Suprapubic skin (tissue), 4 donors: Measurements from ENCODE around the gene CPA5. TPM values are rescaled to one million over a fixed set of nuclear protein-coding genes. Genes with fewer than 3 reads are reported as not detected.

Experiments used
- DNase-seq, 2 donors: peaks; one replicate each; pipeline ENCODE4 v3.0.0-alpha.2; 2019; ENCODE audit warnings: low spot score in 2 of 2
- H3K27ac ChIP-seq: fragments of 200-600 bp; sonication (generic); one replicate; pipeline ENCODE4 v1.5.1; 2019
- H3K27me3 ChIP-seq: fragments of 200-600 bp; sonication (generic); one replicate; pipeline ENCODE4 v1.5.1; 2019
- H3K36me3 ChIP-seq: fragments of 200-600 bp; sonication (generic); one replicate; pipeline ENCODE4 v1.5.1; 2019
- H3K4me1 ChIP-seq: fragments of 200-600 bp; sonication (generic); one replicate; pipeline ENCODE4 v1.5.1; 2019
- H3K4me3 ChIP-seq: fragments of 200-600 bp; sonication (generic); one replicate; pipeline ENCODE4 v1.5.1; 2019; ENCODE audit warnings: mild to moderate bottlenecking
- H3K9me3 ChIP-seq: fragments of 200-600 bp; sonication (generic); one replicate; pipeline ENCODE4 v1.5.1; 2019
- EP300 ChIP-seq: sonication (generic); formaldehyde crosslinking; IDR thresholded peaks from one replicate; pipeline ENCODE4 v1.6.1; 2017; ENCODE audit warnings: antibody characterized with exemption
- POLR2A ChIP-seq, 2 donors: fragments of 450-650 bp; IDR thresholded peaks; one replicate each; pipeline ENCODE4 v1.6.1; 2017; ENCODE audit warnings: antibody characterized with exemption in 2 of 2, mild to moderate bottlenecking in 2 of 2, moderate library complexity in 2 of 2
- POLR2AphosphoS5 ChIP-seq, 3 donors: sonication (generic); formaldehyde crosslinking; IDR thresholded peaks; one replicate each; pipeline ENCODE4 v1.6.1; 2017; ENCODE audit warnings: antibody characterized with exemption in 3 of 3
- WGBS: methylation state at CpG from one replicate; pipeline ENCODE4 v1.1.5; 2018; 5-methylcytosine and 5-hydroxymethylcytosine counted together
- total RNA-seq, 4 donors: library from RNA; depleted of rRNA; stranded (reverse); fragments of >200 nt; gene quantifications; one replicate each; pipeline ENCODE4 v1.1.0, GENCODE V29; 2016
- TF ChIP-seq, protein P1 (sequence below), 2 donors: fragments of 200-600 bp in 1 of 2; fragments of 450-650 bp in 1 of 2; sonication (generic) in 1 of 2; IDR thresholded peaks; one replicate each; pipeline ENCODE4 v1.5.1; 2016 to 2019; ENCODE audit warnings: antibody characterized with exemption in 2 of 2, mild to moderate bottlenecking in 1 of 2, moderate library complexity in 1 of 2

Gene CPA5
- total RNA-seq, 4 donors from 2014 or later: 0.30 TPM; not detected in 3

- Histone ChIP-seq H3K9me3 (no peaks in the 10 kb centered on the region), H3K27me3 (no peaks in the 10 kb centered on the region), H3K4me1 (peaks cover 29% of the 10 kb centered on the region), H3K4me3 (no peak overlapping the region), H3K27ac (peak overlapping the region; percentile 21), H3K36me3 (peaks cover 8% of the 10 kb centered on the region)
- DNase-seq: no peak
- WGBS: 54% methylated on average over 7 of the region's 7 CpGs
- no peak for TF ChIP-seq POLR2A (IDR thresholded peaks at IDR 0.05)
- TF ChIP-seq EP300: no peak
- no peak for TF ChIP-seq POLR2AphosphoS5 (IDR thresholded peaks at IDR 0.05)
- TF ChIP-seq, protein P1, sequence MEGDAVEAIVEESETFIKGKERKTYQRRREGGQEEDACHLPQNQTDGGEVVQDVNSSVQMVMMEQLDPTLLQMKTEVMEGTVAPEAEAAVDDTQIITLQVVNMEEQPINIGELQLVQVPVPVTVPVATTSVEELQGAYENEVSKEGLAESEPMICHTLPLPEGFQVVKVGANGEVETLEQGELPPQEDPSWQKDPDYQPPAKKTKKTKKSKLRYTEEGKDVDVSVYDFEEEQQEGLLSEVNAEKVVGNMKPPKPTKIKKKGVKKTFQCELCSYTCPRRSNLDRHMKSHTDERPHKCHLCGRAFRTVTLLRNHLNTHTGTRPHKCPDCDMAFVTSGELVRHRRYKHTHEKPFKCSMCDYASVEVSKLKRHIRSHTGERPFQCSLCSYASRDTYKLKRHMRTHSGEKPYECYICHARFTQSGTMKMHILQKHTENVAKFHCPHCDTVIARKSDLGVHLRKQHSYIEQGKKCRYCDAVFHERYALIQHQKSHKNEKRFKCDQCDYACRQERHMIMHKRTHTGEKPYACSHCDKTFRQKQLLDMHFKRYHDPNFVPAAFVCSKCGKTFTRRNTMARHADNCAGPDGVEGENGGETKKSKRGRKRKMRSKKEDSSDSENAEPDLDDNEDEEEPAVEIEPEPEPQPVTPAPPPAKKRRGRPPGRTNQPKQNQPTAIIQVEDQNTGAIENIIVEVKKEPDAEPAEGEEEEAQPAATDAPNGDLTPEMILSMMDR (IDR thresholded peaks at IDR 0.05): no peak
These were observed 44.8 kb upstream of the CPA5 start for GRCh38 chr7:130299866-130300265.

DNA sequence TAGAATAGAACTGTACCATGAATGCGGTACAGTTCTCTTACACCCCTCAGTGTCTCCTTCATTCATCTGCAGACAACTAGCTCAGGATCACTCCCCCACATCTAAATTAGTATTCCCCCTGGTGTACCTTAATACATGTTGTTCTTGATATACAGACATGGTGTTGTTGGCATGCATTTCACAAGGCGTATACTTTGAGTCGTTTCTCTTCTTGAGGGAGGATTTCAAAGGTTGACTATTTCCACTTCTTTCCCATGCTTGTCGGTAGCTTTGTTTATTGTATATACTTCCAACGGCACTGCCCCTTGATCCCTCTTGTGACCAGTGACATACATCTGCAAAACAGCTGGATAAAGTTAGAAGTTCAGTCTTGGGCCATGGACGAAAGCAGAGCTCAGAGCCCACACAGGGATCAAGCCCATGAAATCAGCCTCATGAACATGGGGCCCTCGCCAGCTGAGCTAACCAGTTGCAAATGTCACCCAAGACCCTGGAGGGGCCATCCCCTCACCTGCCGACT lies 43.1 kb upstream of the CPA5 start:
- H3K27me3 ChIP-seq: no peaks in the 10 kb centered on the region
- no peaks in the 10 kb centered on the region for H3K9me3 ChIP-seq
- 86% methylated on average over 8 of the region's 8 CpGs for WGBS
- H3K4me1 ChIP-seq: peaks cover 13% of the 10 kb centered on the region
- TF ChIP-seq POLR2A (IDR thresholded peaks at IDR 0.05) (no peak), POLR2AphosphoS5 (IDR thresholded peaks at IDR 0.05) (no peak), EP300 (no peak)
- TF ChIP-seq, protein P1 (IDR thresholded peaks at IDR 0.05): no peak
- no peak overlapping the region for H3K27ac ChIP-seq
- peaks cover 11% of the 10 kb centered on the region for H3K36me3 ChIP-seq
- DNase-seq: no peak
- H3K4me3 ChIP-seq: no peak overlapping the region

DNA sequence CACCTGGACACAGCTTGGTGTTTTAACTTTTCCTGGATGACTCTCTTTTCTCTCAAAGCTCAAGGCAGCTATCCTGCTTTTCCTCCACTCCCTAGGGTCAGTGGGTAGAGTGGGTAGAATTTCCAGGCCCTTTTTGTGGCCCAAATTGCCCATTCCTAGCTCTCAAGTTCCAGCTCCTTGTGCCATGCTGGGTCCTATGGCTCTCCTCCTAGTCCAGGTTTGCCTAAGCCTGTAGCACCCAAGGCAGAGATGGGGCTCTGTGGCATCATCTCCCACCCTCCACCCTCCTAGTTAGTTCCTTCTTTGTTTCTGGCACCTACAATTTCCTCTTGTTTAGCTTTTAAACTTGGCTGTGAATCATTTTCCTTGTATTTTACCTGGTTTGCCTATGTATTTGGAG lies 42.0 kb upstream of the CPA5 start:
- H3K27me3 ChIP-seq: no peaks in the 10 kb centered on the region
- H3K4me3 ChIP-seq: no peak overlapping the region
- peaks cover 11% of the 10 kb centered on the region for H3K36me3 ChIP-seq
- TF ChIP-seq EP300: no peak
- TF ChIP-seq, protein P1 (IDR thresholded peaks at IDR 0.05): no peak
- TF ChIP-seq POLR2A (IDR thresholded peaks at IDR 0.05): no peak
- TF ChIP-seq POLR2AphosphoS5 (IDR thresholded peaks at IDR 0.05): no peak
- H3K27ac ChIP-seq: no peak overlapping the region
- DNase-seq: no peak
- H3K9me3 ChIP-seq: no peaks in the 10 kb centered on the region
- peaks cover 13% of the 10 kb centered on the region for H3K4me1 ChIP-seq

GRCh38 chr7:130303127-130303526 lies 41.5 kb upstream of the CPA5 start:
- no peaks in the 10 kb centered on the region for H3K27me3 ChIP-seq
- no peak for DNase-seq
- 74% methylated on average over 2 of the region's 2 CpGs for WGBS
- H3K9me3 ChIP-seq: no peaks in the 10 kb centered on the region
- H3K27ac ChIP-seq: no peak overlapping the region
- H3K4me3 ChIP-seq: no peak overlapping the region
- TF ChIP-seq EP300: no peak
- TF ChIP-seq, protein P1 (IDR thresholded peaks at IDR 0.05): no peak
- TF ChIP-seq POLR2AphosphoS5 (IDR thresholded peaks at IDR 0.05): no peak
- TF ChIP-seq POLR2A (IDR thresholded peaks at IDR 0.05): no peak
- peaks cover 11% of the 10 kb centered on the region for H3K36me3 ChIP-seq
- peaks cover 13% of the 10 kb centered on the region for H3K4me1 ChIP-seq

GRCh38 chr7:130303551-130303950 lies 41.1 kb upstream of the CPA5 start:
- TF ChIP-seq, protein P1 (IDR thresholded peaks at IDR 0.05): no peak
- TF ChIP-seq EP300 (no peak), POLR2A (IDR thresholded peaks at IDR 0.05) (no peak), POLR2AphosphoS5 (IDR thresholded peaks at IDR 0.05) (no peak)
- Histone ChIP-seq H3K27me3 (no peaks in the 10 kb centered on the region), H3K27ac (no peak overlapping the region), H3K4me1 (peaks cover 13% of the 10 kb centered on the region), H3K9me3 (no peaks in the 10 kb centered on the region), H3K36me3 (peaks cover 11% of the 10 kb centered on the region), H3K4me3 (no peak overlapping the region)
- WGBS: 77% methylated on average over 5 of the region's 5 CpGs
- DNase-seq: no peak
